Fibroblast of lung (primary cell): Measurements from ENCODE around the gene SYNE1.

Experiments used
- EZH2 ChIP-seq: IDR thresholded peaks from 2 replicates; pipeline ENCODE4 v1.5.1; 2012; ENCODE audit warnings: low read length, control low read depth, mild to moderate bottlenecking; ENCODE audit errors: missing control alignments
- TF ChIP-seq, protein P1 (sequence below), 2 donors: IDR thresholded peaks in 1 of 2; conservative IDR thresholded peaks in 1 of 2; 1 replicate in 1 of 2; 2 replicates in 1 of 2; pipeline ENCODE4 v1.5.1; 2011 to 2012; ENCODE audit warnings: low read length in 2 of 2, control low read depth in 1 of 2, inconsistent platforms in 1 of 2, low read depth in 1 of 2, mild to moderate bottlenecking in 1 of 2

DNA sequence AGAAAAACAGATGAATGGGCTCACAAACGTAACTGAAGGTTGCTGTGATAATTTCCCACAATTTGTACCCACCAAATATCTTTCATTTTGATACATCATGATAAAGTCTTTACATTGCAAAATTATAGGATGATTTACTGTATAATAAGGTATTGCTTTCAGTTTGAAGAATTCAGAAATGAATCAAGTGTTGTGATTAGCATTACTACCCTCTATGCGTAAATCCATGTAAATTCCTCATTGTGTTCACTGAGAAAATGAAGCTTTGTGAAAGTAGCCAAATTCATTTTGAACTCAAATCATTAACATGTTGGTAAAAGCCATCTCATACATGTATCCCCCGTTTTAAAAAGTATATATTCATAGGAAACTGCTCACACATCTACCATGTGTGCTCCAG lies 450.3 kb downstream of the SYNE1 start:
- TF ChIP-seq, protein P1, sequence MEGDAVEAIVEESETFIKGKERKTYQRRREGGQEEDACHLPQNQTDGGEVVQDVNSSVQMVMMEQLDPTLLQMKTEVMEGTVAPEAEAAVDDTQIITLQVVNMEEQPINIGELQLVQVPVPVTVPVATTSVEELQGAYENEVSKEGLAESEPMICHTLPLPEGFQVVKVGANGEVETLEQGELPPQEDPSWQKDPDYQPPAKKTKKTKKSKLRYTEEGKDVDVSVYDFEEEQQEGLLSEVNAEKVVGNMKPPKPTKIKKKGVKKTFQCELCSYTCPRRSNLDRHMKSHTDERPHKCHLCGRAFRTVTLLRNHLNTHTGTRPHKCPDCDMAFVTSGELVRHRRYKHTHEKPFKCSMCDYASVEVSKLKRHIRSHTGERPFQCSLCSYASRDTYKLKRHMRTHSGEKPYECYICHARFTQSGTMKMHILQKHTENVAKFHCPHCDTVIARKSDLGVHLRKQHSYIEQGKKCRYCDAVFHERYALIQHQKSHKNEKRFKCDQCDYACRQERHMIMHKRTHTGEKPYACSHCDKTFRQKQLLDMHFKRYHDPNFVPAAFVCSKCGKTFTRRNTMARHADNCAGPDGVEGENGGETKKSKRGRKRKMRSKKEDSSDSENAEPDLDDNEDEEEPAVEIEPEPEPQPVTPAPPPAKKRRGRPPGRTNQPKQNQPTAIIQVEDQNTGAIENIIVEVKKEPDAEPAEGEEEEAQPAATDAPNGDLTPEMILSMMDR (conservative IDR thresholded peaks at IDR 0.05 in 1 of 2, IDR thresholded peaks at IDR 0.05 in 1 of 2; ENCODE audit: low read depth in 1 of 2, low read length in 2 of 2) = no peak
- TF ChIP-seq EZH2 = no peak
